Islet of Langerhans (tissue), 1 donor: ENCODE measurements around the gene SIDT2.

Experiments
- FAIRE-seq: peaks from one replicate; lab custom pipeline; 2011; peaks lifted over from hg19 to GRCh38; lab: Jason Lieb, UNC

SIDT2 gene

DNA sequence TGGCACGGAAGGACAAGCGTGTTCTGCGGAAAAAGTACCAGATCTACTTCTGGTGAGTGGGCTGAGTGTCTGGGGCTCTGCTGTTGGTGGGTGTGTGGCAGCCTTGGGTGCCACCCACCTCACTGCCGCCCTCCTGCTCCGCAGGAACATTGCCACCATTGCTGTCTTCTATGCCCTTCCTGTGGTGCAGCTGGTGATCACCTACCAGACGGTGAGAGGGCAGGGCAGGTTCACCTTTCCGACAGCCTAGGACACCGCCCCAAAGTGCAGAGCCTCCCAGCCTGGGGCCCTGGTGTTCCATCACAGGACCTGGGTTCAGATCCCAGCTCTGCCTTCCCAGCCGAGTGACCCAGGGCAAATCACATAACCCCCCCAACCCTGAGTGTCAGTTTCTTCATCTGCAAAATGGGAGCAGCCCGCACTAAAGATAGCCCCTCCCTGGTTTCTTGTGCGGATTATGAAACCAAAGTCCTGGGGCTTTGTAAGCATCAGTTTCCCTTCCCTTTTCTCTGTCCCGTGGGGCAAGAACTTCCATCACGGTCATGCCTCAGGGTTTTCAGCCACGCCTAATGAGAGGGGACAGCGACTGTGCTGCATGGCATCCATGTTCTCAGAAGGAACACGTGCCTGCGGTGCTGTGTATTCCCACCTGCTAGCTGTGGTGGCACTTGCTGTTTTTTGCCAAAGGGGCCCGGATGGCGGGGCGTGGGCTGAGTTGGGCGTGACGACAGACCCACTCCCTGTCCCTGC, 10.8 kb downstream of the SIDT2 start:
- no peak for FAIRE-seq

DNA sequence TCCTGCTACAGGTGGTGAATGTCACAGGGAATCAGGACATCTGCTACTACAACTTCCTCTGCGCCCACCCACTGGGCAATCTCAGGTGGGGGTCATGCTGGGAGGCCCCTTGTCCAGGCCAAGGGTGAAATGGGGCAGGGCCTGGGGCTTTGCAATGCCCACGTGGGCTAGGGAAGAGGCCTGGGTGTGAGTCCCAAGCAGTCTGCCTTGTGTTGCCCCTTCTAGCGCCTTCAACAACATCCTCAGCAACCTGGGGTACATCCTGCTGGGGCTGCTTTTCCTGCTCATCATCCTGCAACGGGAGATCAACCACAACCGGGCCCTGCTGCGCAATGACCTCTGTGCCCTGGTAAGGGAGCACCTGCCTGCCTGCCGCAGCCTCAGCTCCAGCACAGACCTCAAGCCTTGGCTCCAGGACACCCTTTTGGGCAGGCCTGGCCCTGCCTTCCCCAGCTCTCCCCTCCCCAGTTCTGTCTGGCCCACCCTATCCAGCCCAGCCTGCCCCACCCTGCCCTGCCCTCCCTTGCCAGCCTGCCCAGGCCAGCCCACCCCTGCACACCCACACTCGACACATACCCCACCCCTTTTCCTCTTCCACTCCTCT, 11.5 kb downstream of the SIDT2 start:
- no peak for FAIRE-seq

DNA sequence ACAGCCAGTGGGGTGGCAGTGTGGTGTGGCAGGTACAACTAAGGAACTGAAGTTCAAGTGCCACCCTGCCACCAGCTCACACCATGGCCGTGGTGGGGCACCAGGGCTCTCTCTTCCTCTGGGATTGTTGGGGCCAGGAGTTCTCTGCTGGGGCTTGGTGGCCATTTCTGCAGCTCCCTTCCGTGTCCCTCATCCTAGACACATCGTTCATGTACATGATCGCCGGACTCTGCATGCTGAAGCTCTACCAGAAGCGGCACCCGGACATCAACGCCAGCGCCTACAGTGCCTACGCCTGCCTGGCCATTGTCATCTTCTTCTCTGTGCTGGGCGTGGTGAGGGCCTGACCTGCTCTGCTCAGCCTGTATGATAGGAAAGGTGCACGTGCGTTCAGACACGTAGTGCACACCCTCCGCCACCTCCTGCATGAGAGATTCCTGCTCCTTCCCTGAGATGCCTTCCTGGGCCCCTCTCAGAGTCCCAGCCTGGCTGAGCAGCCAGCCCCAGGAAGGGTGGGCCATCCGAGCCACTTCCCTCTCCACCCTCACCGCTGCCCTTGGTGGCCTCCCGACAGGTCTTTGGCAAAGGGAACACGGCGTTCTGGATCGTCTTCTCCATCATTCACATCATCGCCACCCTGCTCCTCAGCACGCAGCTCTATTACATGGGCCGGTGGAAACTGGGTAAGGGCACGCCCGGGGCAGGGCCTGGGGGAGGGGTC, 13.3 kb downstream of the SIDT2 start:
- FAIRE-seq: no peak

DNA sequence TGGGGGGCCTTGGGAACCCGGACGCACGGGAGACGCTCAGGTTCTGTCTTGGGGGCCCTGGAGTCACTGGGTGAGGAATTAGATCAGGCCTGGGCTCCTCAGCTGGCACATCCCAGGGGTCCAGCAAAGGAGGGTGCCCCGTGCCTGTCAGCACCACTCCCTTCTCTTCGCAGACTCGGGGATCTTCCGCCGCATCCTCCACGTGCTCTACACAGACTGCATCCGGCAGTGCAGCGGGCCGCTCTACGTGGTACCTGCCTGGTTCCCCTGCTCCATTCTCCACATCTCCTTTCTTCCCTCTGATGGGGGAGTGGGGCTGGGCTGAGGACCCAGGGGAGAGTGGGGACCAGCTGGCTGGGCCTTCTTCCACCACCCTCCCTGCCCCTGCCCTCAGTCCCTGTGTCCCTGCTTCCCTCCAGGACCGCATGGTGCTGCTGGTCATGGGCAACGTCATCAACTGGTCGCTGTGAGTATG, 13.9 kb downstream of the SIDT2 start:
- FAIRE-seq: no peak

DNA sequence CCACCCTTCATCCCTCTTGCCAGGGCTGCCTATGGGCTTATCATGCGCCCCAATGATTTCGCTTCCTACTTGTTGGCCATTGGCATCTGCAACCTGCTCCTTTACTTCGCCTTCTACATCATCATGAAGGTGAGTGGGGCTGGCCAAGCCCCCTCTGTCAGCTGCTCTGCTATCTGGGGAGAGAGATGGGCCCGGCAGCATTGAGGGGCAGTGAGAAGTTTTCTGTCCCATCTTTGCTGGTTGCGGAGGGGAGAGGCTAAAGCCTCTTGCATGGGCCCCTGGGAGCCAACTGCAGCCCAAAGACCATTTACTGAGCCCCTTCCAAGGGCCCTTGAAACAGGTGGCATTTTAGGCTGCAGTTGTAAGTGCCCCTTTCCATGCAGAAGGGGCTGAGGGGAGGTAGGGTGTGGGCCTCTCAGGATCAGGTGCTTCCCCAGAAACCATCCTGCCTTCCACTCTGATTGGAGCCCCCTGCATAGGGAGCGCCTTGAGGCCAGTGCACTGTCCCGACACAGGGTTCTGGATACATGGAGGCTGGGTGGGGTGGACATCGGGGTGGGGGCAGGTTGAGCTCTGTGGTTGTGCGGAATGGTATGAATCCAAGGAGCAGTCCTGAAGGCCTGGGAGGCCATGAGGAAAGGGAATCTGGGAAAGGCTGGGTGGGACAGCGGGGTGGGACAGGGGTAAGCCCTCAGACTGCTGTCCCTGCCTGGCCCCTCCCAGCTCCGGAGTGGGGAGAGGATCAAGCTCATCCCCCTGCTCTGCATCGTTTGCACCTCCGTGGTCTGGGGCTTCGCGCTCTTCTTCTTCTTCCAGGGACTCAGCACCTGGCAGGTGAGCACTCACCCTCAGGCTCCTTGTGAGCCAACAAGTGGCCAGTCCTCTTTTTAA, 14.8 kb downstream of the SIDT2 start:
- no peak for FAIRE-seq

DNA sequence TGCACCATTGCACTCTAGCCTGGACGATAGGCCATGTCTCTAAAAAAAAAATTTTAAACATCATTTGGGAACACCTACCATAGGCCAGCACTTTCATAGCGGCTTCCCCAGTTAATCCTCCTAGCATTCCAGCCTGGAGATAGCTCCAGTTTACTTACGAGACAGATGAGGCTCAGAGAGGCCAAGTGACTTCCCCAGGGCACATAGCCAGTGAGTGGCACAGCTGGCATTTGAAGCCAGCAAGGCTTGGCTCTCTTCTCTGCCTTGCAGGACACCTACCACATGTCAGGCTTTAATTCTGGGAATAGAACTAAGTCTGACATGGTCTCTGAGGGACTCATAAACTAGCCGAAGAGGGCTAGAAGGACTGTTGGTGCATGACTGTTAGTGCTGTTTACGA, 15.7 kb downstream of the SIDT2 start:
- FAIRE-seq: no peak

DNA sequence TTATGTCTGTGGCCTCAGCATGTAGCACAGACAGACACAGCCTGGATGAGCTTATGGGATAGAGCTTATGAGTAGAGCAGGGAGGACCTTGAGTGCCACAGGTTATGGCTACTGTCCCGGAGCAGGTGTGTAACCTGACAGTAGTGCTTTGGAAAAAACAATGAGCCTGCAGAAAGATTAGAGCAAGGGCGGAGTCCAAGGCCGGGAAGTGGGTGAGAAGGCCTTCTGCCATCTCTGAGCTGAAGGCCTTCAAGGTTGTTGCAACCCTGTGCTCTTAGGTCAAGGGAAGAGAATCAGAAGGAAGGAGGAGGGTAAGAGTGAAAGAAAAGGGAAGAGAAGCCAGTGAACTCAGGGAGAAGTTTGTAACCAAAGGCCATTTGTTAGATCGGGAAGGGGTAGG, 16.7 kb downstream of the SIDT2 start:
- FAIRE-seq: no peak

DNA sequence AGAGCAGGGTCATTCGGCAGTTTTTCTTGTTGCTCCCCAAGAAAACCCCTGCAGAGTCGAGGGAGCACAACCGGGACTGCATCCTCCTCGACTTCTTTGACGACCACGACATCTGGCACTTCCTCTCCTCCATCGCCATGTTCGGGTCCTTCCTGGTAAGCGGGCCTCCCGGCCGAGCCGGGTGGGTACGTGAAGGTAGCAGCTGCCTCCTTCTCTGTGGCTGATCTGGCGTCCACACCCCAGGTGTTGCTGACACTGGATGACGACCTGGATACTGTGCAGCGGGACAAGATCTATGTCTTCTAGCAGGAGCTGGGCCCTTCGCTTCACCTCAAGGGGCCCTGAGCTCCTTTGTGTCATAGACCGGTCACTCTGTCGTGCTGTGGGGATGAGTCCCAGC, 17.2 kb downstream of the SIDT2 start:
- no peak for FAIRE-seq

DNA sequence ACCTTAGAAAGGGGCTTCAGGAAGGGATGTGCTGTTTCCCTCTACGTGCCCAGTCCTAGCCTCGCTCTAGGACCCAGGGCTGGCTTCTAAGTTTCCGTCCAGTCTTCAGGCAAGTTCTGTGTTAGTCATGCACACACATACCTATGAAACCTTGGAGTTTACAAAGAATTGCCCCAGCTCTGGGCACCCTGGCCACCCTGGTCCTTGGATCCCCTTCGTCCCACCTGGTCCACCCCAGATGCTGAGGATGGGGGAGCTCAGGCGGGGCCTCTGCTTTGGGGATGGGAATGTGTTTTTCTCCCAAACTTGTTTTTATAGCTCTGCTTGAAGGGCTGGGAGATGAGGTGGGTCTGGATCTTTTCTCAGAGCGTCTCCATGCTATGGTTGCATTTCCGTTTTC, 18.5 kb downstream of the SIDT2 start:
- no peak for FAIRE-seq

DNA sequence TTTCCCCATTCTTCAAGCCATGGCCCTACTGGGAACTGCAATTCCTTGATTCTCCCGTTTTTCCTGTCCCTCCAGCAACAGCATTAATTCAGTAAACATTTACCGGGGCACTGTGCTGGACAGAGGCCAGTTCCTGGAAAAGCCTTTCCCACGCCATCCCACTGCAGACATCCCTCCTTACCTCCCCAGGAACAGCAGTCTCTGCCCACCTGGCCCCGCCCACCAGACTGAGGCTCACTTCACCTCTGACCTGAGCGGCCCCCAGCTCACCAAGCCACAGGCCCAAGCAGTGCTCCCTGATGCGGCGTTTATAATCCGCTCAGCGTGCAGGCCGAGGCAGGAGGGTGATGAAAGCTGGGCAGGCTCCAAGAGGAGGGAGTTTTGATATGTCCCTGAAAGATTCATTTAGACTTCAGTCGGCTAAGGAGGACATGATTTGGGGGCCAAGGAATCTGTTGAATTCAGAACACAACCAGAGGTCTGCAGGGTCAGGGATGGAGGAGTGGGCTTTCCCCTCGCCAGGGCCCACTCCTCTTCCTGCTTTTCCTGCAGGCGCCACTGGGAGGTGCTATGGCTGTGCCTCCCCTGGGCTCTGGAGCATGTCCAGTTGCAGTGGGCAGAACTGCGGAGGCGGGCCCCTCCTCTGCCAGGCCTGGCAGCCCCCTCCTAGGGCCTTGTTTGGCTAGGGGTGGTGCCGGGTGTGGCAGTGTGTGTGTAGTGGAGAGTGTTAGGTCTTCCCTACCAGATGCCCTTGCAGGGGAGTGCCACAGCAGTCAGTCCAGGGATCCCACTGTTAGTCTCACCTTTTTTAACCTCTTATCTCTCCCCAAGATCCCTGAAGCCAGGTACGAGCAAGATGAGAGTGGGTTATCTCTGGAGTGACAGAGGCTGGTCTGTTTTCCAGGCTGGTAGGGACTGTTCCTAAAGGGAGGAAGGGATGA, 19.2 kb downstream of the SIDT2 start:
- no peak for FAIRE-seq

DNA sequence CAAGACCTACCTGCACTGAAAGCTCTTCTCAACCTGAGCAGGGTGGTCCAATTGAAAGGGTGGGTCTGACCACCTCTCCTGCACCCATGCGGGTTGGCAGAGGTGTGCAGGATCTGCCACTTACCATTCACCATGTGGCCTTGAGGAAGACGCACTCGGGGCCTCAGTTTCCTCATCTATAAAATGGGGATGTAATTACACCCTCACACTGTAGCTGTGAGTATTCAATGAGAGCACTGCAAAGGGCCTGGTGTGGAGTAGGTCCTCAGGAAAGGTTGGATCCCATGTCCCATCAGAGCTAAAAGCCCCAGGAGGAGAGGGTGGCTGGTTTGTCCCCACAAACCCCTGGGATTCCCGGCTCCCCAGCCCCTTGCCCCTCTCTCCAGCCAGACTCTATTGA, 20.1 kb downstream of the SIDT2 start:
- FAIRE-seq: no peak

DNA sequence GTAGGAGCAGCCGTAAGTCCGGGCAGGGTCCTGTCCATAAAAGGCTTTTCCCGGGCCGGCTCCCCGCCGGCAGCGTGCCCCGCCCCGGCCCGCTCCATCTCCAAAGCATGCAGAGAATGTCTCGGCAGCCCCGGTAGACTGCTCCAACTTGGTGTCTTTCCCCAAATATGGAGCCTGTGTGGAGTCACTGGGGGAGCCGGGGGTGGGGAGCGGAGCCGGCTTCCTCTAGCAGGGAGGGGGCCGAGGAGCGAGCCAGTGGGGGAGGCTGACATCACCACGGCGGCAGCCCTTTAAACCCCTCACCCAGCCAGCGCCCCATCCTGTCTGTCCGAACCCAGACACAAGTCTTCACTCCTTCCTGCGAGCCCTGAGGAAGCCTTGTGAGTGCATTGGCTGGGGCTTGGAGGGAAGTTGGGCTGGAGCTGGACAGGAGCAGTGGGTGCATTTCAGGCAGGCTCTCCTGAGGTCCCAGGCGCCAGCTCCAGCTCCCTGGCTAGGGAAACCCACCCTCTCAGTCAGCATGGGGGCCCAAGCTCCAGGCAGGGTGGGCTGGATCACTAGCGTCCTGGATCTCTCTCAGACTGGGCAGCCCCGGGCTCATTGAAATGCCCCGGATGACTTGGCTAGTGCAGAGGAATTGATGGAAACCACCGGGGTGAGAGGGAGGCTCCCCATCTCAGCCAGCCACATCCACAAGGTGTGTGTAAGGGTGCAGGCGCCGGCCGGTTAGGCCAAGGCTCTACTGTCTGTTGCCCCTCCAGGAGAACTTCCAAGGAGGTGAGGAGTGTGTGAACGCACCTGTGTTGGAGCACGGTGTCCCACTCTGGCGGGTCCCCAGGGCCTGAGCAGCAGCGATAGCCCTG, 20.7 kb downstream of the SIDT2 start, which contains the start of gene TAGLN:
TSS of gene TAGLN (plus strand) at position 318 of the 863 bp plus-strand sequence. CDS start 3,644 bp downstream, outside the sequence.
- no peak for FAIRE-seq

DNA sequence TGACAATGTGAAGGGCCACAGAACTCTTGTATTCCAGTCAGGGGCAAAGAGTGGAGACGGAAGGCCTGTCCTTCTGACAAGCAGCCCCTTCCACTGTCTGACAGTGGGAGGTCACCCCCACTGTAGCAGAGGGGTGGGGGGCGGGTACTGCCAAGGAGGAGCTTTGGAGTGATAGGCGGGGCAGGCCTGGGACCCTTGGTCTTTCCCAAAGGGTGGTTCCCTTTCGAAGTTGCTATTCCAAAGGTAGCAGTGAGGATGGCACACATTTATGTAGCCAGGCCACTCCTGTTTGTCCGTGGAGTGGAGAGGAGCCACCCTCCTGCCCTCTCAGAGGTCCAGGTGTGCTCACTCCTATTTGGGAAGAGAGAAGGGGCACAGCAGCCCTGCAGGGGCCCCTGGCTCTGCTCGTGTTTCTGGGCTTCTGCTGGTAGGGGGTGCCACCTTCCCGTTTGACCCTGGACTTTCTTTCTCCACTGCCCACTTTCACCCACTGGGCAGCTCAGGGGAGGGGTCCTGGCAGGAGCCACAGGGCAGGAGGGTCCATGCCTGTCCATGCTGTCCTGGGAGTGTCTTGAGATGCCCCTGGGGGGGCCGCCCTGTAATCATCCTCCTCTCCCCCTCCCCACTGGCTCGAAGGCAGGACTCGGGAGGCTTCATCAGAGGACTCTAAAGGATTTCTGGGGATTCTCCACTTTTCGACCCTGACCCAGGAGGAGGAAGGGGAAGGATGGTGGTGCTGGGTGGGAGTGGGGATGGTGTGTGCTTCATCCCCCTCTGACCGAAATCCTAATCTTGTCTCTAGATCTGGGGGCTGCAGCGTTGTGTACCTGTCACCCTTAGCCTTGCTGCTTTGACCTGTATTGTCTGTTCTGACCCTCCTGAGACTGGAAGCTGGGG, 21.6 kb downstream of the SIDT2 start:
- no peak for FAIRE-seq

DNA sequence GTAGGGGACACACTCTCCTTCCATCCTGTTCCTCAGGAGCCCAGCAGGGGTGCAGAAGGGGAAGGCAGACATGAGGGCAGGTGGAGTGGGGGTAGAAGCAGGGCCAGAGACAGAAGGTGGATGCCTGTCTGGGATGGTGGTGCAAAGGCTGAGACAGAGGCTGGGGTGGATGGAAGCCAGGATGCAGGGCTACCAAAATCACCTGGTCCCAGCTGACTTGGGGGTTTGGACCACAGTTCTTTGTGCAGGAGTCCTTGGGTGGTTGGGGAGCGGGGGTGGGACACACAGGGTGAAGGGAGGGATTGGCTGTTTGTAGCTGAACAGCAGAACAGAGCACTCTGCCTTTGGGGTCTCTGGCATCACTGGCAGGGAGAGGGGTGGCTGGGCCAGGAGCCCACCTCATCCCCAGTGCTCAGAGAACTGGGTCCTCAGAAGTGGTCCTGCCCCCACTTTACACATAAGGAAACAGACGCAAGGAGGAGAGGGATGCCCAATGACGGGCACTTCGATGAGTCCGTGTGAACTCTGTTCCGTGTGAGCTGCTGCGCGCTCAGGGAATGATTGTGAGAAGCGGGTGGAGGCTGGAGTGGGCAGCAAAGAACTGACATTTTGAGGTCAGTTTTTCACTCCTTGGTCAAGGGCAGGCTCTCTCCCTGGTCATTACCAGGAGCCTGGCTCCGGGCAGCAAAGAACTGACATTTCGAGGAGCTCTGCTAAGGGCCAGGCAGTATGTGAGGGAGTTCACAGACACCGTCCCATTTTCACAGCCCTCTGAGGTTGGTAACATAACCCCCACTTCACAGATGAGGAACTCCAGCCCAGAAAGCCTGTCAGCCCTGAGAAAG, 22.5 kb downstream of the SIDT2 start:
- FAIRE-seq: no peak

DNA sequence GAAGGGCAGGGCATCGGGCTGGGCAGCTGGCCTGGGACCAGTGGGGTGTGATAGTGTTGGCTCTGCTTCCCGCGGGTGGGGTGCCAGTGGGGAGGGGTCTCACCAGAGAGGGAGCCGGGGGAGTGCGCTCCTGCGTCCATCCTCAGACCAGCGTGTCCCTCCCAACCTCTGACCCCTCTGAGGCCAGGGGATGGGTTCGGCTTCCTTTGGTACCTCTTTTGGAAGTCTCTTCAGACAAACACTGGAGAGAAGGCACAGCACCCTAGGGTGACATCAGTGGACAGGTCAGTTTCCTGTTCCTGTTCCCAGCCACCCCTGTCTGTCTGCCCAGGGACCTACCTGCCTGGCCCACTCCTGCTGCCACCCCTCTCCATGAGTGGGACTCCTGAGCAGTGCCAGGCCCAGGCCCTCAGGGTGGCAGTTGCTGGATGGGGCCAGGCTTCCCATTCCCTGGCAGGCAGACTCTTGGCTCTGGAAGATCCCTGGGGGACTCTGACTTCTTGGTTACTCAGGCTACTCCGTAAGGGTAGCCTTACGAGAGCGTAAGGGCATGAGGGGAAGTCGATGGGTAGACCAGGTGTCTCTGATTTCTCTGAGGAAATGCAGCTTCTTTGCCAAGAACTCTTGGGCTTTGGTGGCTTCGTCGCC, 23.2 kb downstream of the SIDT2 start:
- no peak for FAIRE-seq

DNA sequence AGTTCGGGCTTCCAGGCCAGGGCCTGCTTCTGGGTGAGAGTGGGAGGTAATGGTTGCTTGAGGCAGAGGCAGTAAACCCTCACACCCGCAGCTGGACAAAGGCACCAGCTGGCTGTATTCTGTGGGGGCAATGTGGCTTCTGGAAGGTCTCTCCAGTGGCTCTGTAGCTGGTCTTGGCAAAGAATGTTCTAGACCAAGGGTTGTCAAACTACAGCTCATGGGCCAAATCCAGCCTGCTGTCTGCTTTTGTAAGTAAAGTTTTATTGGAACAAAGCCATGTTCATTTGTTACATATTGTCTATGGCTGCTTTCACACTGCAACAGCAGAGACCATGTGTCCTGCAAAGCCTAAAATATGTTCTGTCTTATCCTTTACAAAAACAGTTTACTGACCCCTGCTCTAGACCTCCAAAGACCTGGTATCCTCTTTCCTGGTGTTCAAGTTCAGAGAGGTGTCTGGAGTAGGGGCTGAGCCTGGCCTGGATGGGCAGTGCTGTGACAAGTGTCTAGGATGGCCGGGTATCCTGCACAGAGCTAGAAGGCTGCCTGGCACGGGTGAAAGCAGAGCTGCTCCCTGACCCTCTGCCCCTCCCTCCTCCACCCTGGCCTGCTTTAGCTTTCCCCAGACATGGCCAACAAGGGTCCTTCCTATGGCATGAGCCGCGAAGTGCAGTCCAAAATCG, 24.0 kb downstream of the SIDT2 start:
- FAIRE-seq: no peak

DNA sequence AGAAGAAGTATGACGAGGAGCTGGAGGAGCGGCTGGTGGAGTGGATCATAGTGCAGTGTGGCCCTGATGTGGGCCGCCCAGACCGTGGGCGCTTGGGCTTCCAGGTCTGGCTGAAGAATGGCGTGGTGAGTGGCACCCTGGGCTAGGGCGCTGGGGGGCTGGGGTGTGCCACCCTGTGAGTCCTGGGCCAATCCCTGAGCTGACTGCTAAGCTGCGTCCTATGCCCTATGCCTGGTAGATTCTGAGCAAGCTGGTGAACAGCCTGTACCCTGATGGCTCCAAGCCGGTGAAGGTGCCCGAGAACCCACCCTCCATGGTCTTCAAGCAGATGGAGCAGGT, 24.5 kb downstream of the SIDT2 start:
- no peak for FAIRE-seq
